DOHH2 (cell line): ENCODE measurements around the gene AKAP13.

ENCODE experiments used
- CTCF ChIP-seq: fragments of 200-600 bp; sonication (generic); IDR thresholded peaks from one replicate; pipeline ENCODE4 v1.5.1; 2014; ENCODE audit warnings: antibody characterized with exemption, mild to moderate bottlenecking, low read depth, low read length; ENCODE audit not compliant: poor library complexity, severe bottlenecking
- EZH2phosphoT487 ChIP-seq: fragments of 200-600 bp; sonication (generic); IDR thresholded peaks from 2 replicates; pipeline ENCODE4 v1.6.1; 2017; ENCODE audit warnings: borderline replicate concordance, mild to moderate bottlenecking, antibody characterized with exemption, low read length, moderate library complexity, mixed read lengths

DNA sequence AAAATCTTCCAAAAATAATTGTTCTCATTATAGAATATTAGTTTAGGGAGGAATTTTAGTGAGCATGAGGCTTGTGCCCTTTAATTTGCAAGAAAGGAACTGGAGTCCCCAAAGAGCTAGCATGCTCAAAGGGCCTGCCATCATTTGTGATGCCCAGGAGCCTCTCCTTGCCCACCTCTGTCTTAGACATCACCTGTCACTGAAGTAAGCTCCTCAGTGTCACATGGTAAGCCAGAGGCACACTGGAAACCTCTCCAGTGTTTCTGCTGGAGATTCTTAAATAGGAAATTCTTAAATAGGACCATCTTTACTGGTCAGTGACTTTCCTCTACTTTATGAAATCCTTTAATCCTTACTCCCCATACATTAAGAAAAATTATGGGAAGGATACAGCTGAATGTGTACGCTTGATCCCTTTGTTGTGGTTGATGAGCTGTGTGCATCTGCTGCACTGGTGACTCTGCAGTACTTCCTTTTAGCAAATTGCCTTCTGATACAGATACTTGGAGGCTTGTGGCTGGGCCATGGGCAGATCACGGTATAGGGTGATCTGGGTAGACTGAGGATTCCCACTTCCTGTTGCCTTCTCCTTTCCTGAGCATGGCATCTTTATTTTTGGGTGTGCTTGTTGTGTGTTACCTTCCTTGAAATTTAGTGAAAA is 216.9 kb downstream of the AKAP13 start:
- no peak for TF ChIP-seq CTCF
- TF ChIP-seq EZH2phosphoT487: no peak
